NB4 (cell line): ENCODE measurements around the gene B3GAT1.

Experiments used
- MYC ChIP-seq: IDR thresholded peaks from 2 replicates; pipeline ENCODE4 v1.6.1; 2011; ENCODE audit warnings: low read depth, low read length
- POLR2A ChIP-seq: IDR thresholded peaks from 2 replicates; pipeline ENCODE4 v1.6.1; 2011; ENCODE audit warnings: mild to moderate bottlenecking; ENCODE audit not compliant: insufficient read length; ENCODE audit errors: extremely low read depth
- TF ChIP-seq, protein P1 (sequence below): IDR thresholded peaks from one replicate; pipeline ENCODE4 v1.5.1; 2012; ENCODE audit warnings: low read depth, low read length

DNA sequence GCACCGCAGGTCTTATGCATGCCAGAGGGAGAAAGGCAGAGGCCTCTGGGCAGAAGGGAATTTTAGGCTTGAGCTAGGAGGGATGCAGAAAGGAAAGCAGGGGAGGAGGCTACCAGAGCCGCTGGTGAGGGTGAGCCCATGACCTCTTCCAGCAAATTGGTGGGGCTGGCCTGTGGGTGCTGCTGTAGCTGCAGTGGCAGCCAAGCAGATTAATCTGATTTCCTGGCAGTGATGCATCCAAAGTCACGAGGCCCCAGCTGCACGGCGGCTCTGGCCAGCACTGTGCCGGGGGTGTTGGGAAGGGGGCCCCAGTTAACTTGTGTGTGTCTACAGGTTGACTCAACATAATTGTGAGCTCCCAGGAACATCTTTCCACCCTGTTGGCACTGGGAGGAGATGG, 41.4 kb upstream of the B3GAT1 start:
- TF ChIP-seq, protein P1, sequence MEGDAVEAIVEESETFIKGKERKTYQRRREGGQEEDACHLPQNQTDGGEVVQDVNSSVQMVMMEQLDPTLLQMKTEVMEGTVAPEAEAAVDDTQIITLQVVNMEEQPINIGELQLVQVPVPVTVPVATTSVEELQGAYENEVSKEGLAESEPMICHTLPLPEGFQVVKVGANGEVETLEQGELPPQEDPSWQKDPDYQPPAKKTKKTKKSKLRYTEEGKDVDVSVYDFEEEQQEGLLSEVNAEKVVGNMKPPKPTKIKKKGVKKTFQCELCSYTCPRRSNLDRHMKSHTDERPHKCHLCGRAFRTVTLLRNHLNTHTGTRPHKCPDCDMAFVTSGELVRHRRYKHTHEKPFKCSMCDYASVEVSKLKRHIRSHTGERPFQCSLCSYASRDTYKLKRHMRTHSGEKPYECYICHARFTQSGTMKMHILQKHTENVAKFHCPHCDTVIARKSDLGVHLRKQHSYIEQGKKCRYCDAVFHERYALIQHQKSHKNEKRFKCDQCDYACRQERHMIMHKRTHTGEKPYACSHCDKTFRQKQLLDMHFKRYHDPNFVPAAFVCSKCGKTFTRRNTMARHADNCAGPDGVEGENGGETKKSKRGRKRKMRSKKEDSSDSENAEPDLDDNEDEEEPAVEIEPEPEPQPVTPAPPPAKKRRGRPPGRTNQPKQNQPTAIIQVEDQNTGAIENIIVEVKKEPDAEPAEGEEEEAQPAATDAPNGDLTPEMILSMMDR = no peak
- no peak for TF ChIP-seq MYC
- TF ChIP-seq POLR2A = no peak
